PFSK-1 (cell line): ENCODE measurements around the gene GCNT1.

Source experiments
- FOXP2 ChIP-seq: optimal IDR thresholded peaks from 2 replicates; pipeline ENCODE3; 2011; ENCODE audit warnings: borderline replicate concordance, control low read depth, inconsistent platforms; ENCODE audit not compliant: insufficient read depth; ENCODE audit errors: extremely low read length, extremely low read depth
- POLR2AphosphoS5 ChIP-seq: IDR thresholded peaks from 2 replicates; pipeline ENCODE4 v1.6.1; 2012; ENCODE audit warnings: low read depth, mild to moderate bottlenecking, control low read depth, low read length, moderate library complexity
- REST ChIP-seq, 2 experiments: IDR thresholded peaks; 2 replicates each; pipeline versions ENCODE4 v1.6.1 to v1.8.0; 2011 to 2012; ENCODE audit warnings: low read depth in 2 of 2, low read length in 2 of 2, control low read depth in 1 of 2, inconsistent platforms in 1 of 2, mild to moderate bottlenecking in 1 of 2, moderate library complexity in 1 of 2; ENCODE audit not compliant: insufficient read depth in 1 of 2
- SIN3A ChIP-seq: IDR thresholded peaks from 2 replicates; pipeline ENCODE4 v1.6.1; 2012; ENCODE audit warnings: mild to moderate bottlenecking, low read length, moderate library complexity, borderline replicate concordance; ENCODE audit not compliant: insufficient read depth
- TAF1 ChIP-seq: IDR thresholded peaks from 2 replicates; pipeline ENCODE4 v1.6.1; 2012; ENCODE audit warnings: low read length, control low read depth, borderline replicate concordance; ENCODE audit not compliant: insufficient read depth

The GCNT1 gene

DNA sequence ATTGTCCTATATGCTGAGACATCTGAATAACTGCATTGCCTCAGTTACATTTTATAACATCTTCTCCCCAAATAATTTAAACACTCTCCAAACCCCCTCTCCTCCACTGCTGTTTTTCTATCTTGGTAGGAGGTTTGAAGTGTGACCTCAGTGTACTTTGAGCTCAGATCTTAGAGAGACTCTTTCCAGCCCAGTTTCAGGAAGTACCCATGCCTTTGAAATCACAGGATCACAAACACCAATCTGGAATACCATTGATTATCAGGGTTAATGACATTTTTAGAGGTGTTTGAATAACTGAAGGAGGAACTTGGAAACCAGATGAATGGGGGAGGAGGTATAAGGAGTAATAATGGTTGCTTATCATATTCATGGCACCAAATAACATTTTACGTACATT lies 93.2 kb downstream of the GCNT1 start:
- no peak for TF ChIP-seq FOXP2
- TF ChIP-seq REST (IDR thresholded peaks at IDR 0.05; ENCODE audit: insufficient read depth in 1 of 2, low read depth in 2 of 2, low read length in 2 of 2), result no peak
- no peak for TF ChIP-seq TAF1
- no peak for TF ChIP-seq POLR2AphosphoS5
- no peak for TF ChIP-seq SIN3A

DNA sequence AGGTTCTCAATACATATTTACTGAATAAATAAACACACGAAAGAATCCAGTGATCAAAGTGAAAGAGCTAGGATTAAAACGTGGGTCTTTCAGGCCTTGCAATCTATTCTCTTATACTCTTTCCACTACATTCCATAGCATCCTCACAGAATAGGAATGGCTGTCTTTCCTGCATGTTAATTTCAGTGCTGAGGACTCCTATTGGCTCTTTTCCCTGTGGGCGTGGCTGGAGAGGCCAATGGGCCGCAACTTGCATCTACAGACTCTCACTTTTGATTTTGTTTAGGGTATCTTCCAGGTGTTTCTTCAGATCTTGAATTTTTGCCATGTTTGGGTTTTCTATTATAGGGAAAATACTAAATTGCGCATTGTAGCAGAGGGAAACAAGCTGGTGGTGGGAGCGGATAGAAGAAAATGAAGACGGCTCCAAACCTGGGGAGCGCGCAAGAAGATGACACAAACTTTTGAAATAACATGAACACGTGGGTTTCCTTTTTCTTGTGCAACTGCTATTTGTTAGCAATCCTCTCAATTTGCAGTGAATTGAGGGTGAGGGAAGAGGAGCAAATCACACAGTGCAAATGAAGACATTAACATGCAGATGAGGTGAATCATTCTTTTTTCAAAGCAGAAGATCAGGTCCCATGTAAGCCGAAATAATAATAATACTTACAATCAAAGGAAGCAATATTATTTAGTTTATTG lies 93.9 kb downstream of the GCNT1 start:
- TF ChIP-seq POLR2AphosphoS5, result no peak
- TF ChIP-seq TAF1, result no peak
- TF ChIP-seq REST (IDR thresholded peaks at IDR 0.05; ENCODE audit: insufficient read depth in 1 of 2, low read depth in 2 of 2, low read length in 2 of 2), result no peak

DNA sequence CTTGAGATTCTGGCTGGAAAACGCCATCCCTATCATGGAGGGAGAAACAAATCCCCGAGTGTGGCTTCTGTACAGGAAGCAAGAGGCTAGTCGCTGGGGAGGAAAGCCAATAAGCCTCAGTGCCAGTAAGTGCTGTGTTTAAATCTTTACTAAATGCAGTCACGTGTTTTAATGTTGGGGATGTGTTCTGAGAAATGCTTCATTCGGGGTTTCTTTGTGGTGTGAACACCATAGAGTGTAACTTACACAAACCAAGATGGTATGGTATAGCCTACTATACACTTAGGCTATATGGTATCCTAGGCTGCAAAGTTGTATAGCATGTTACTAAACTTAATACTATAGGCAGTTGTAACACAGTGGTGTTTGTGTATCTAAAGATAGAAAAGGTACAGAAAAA lies 94.7 kb downstream of the GCNT1 start:
- TF ChIP-seq REST (IDR thresholded peaks at IDR 0.05; ENCODE audit: insufficient read depth in 1 of 2, low read depth in 2 of 2, low read length in 2 of 2) (no peak), POLR2AphosphoS5 (no peak), TAF1 (no peak), FOXP2 (no peak), SIN3A (no peak)
